Measurements from ENCODE around the gene IL12RB1. TPM values are rescaled to one million over a fixed set of nuclear protein-coding genes. Genes with fewer than 3 reads are reported as not detected.
A peak's percentile ranks its signal among the peaks of the same experiment; 100 is the strongest.

Gene IL12RB1
- total RNA-seq, 5 donors from 2014 or later (not counting 1 experiment from before 2014, with no cell fraction given), result 26.3 to 45.2 (median 39.3) TPM

DNA sequence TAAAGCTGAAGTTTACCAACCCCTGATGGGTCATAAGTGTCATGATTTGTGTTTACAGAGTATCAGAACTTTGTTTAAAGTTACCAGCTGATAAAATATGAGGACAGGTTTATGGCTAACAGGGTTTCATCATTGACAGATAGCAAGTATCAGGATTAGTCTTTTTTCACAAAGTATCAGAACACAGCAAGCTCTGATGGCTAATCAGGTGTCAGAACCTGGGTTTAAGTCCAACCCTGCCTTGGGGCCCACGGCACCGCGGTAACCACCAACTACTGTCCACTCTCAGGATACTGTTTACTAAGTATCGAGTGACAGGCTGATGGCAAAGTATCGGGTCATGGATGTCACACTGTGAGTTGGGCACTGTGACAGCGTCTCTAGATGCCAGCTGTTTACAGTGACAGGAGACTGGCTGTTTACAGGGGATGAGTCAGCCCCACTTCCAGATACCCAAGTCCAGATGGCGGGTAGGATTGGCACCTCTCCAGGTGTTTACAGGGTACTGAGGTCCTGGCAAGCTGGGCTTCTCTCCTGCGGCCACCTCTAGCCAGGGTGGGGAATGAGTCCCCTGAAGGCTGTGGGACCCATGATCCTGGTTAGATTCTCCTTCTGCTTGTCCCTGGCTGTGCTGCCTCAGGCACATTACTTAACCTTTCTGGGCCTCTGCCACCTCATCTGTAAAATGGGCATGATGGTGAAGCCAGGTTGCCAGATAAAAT, 57.0 kb downstream of the IL12RB1 start:
- POLR2A ChIA-PET, result no interaction called here
- CTCF ChIA-PET, result interaction anchor here in 1 of 2 donors (0.7 kb wide), 1 partner anchor 17 kb away, joined by 5 read pairs; no protein-coding TSS in a partner anchor
- no peak for DNase-seq
- Mint-ChIP-seq H3K27me3 (no peaks in the 10 kb centered on the region), H3K27ac (peak overlapping the region in 1 of 2 donors; percentile 11), H3K4me1 (peaks cover 21 to 33% (median 24%) of the 10 kb centered on the region in 3 donors), H3K36me3 (no peaks in the 10 kb centered on the region), H3K4me3 (no peak overlapping the region), H3K9me3 (no peaks in the 10 kb centered on the region)
- no peaks in the 10 kb centered on the region for H3K27me3 ChIP-seq (replicated peaks in 1 of 2; ENCODE audit: control insufficient read depth in 2 of 2, extremely low read depth in 1 of 2, insufficient read depth in 2 of 2, low read length in 1 of 2)
- ATAC-seq (replicated peaks in 1 of 4), result peak in 1 of 4 experiments; percentile 26
- H3K4me3 ChIP-seq (ENCODE audit: control insufficient read depth in 1 of 2, extremely low read depth in 1 of 2, low read length in 1 of 2), result no peak overlapping the region
- peaks cover 2 to 18% of the 10 kb centered on the region in 2 experiments for H3K4me1 ChIP-seq (ENCODE audit: control insufficient read depth in 1 of 2, extremely low read depth in 1 of 2, insufficient read depth in 2 of 2, low read length in 2 of 2)
- WGBS (ENCODE audit: insufficient coverage), result 91% methylated on average over 7 of the region's 8 CpGs
- H3K9me3 ChIP-seq, result no peaks in the 10 kb centered on the region
- no peaks in the 10 kb centered on the region for H3K36me3 ChIP-seq (ENCODE audit: control insufficient read depth in 2 of 2, extremely low read depth in 1 of 2, insufficient read depth in 1 of 2, low read length in 1 of 2)
- H3K27ac ChIP-seq (ENCODE audit: low read length), result no peak overlapping the region

DNA sequence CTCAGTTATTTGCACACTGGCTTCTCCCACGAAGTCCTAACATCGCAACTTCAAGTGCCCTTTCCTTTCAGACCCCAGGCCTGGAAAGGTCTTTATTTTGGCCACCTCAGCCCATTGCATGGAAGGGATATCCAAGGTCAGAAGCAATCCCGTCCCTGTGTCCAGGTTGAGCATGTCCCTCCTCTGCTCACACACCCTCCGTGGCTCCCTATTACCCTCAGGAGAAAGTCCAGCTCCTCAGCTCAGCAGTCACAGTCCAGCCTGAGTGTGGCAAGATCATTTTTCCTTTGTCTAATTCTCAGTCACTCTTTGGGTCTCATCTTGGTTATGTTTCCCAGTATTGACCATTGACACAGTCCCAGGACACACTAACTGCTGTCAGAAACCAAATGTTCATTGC, 59.6 kb downstream of the IL12RB1 start:
- Histone ChIP-seq H3K27me3 (replicated peaks in 1 of 2; ENCODE audit: control insufficient read depth in 2 of 2, extremely low read depth in 1 of 2, insufficient read depth in 2 of 2, low read length in 1 of 2) (no peaks in the 10 kb centered on the region), H3K4me1 (ENCODE audit: control insufficient read depth in 1 of 2, extremely low read depth in 1 of 2, insufficient read depth in 2 of 2, low read length in 2 of 2) (peaks cover 18 to 43% of the 10 kb centered on the region in 2 experiments), H3K27ac (ENCODE audit: low read length) (no peak overlapping the region), H3K9me3 (no peaks in the 10 kb centered on the region), H3K4me3 (ENCODE audit: control insufficient read depth in 1 of 2, extremely low read depth in 1 of 2, low read length in 1 of 2) (no peak overlapping the region), H3K36me3 (ENCODE audit: control insufficient read depth in 2 of 2, extremely low read depth in 1 of 2, insufficient read depth in 1 of 2, low read length in 1 of 2) (no peaks in the 10 kb centered on the region)
- peaks cover 40 to 54% (median 46%) of the 10 kb centered on the region in 3 donors for H3K4me1 Mint-ChIP-seq
- H3K27me3 Mint-ChIP-seq, result no peaks in the 10 kb centered on the region
- H3K27ac Mint-ChIP-seq, result peak overlapping the region; percentile 14 to 61
- ChIA-PET POLR2A (no interaction called here), CTCF (no interaction called here)
- H3K36me3 Mint-ChIP-seq, result no peaks in the 10 kb centered on the region
- WGBS (ENCODE audit: insufficient coverage), result 92% methylated on average over 4 of the region's 4 CpGs
- H3K4me3 Mint-ChIP-seq, result no peak overlapping the region
- DNase-seq (no peak), ATAC-seq (replicated peaks in 1 of 4) (no peak)
- no peaks in the 10 kb centered on the region for H3K9me3 Mint-ChIP-seq

GRCh38 chr19:18023622-18024251, 63.0 kb downstream of the IL12RB1 start:
- Mint-ChIP-seq H3K4me1 (peaks cover 62 to 63% (median 62%) of the 10 kb centered on the region in 3 donors), H3K27me3 (no peaks in the 10 kb centered on the region), H3K36me3 (no peaks in the 10 kb centered on the region), H3K4me3 (peak overlapping the region; percentile 10 to 65 (median 64)), H3K9me3 (no peaks in the 10 kb centered on the region), H3K27ac (peak overlapping the region; percentile 96 to 98)
- 20% methylated on average over 19 of the region's 23 CpGs for WGBS (ENCODE audit: insufficient coverage)
- Histone ChIP-seq H3K4me1 (ENCODE audit: control insufficient read depth in 1 of 2, extremely low read depth in 1 of 2, insufficient read depth in 2 of 2, low read length in 2 of 2) (peaks cover 27 to 60% of the 10 kb centered on the region in 2 experiments), H3K27ac (ENCODE audit: low read length) (peak overlapping the region; percentile 89), H3K36me3 (ENCODE audit: control insufficient read depth in 2 of 2, extremely low read depth in 1 of 2, insufficient read depth in 1 of 2, low read length in 1 of 2) (no peaks in the 10 kb centered on the region), H3K27me3 (replicated peaks in 1 of 2; ENCODE audit: control insufficient read depth in 2 of 2, extremely low read depth in 1 of 2, insufficient read depth in 2 of 2, low read length in 1 of 2) (no peaks in the 10 kb centered on the region), H3K4me3 (ENCODE audit: control insufficient read depth in 1 of 2, extremely low read depth in 1 of 2, low read length in 1 of 2) (peak overlapping the region; percentile 3 to 44), H3K9me3 (no peaks in the 10 kb centered on the region)
- DNase-seq, result peak; percentile 58 to 95 (median 87)
- CTCF ChIA-PET, result interaction anchor here in 1 of 2 donors (0.6 kb wide), 1 partner anchor 165 kb away, joined by 8 read pairs; no protein-coding TSS in a partner anchor
- POLR2A ChIA-PET, result interaction anchor here in 1 of 2 donors (0.5 to 1.3 kb wide), 4 partner anchors 11 to 131 kb away, joined by 3 to 8 read pairs (median 4); no protein-coding TSS in a partner anchor
- ATAC-seq (replicated peaks in 1 of 4), result peak; percentile 77 to 84 (median 80)

DNA sequence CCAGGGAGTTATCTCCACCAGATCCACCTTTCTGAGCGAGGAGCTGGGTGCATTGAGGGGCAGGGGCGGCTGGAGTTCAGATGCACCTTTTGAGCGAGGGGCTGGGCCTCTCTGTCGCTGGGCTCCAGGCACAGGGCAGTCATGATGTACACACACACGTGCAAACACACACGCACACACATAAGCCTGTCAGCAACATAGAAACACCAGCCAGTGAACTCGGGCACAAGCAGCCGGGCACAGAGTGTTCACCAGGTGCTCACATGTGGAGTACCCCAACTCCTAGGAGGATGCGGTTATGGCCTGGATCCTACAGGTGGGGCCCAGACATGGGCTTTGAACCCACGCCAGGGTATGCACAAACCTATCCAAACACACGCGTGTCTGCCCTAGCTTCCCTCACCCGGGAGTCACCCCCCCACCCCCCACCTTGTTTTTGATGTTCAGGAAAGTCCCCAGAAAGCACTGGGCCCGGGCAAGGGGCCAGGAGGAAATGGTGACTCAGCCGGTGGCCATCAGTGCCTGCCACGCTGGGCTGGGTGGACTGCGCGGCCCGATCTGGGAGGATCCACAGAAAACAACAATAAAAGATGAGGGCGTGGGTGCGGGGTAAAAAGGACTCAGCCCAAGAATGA, 65.5 kb downstream of the IL12RB1 start:
- Histone ChIP-seq H3K27me3 (replicated peaks in 1 of 2; ENCODE audit: control insufficient read depth in 2 of 2, extremely low read depth in 1 of 2, insufficient read depth in 2 of 2, low read length in 1 of 2) (no peaks in the 10 kb centered on the region), H3K27ac (ENCODE audit: low read length) (peak overlapping the region; percentile 83), H3K9me3 (no peaks in the 10 kb centered on the region), H3K4me3 (ENCODE audit: control insufficient read depth in 1 of 2, extremely low read depth in 1 of 2, low read length in 1 of 2) (no peak overlapping the region), H3K4me1 (ENCODE audit: control insufficient read depth in 1 of 2, extremely low read depth in 1 of 2, insufficient read depth in 2 of 2, low read length in 2 of 2) (peaks cover 35 to 75% of the 10 kb centered on the region in 2 experiments), H3K36me3 (ENCODE audit: control insufficient read depth in 2 of 2, extremely low read depth in 1 of 2, insufficient read depth in 1 of 2, low read length in 1 of 2) (no peaks in the 10 kb centered on the region)
- WGBS (ENCODE audit: insufficient coverage), result 15% methylated on average over 17 of the region's 21 CpGs
- POLR2A ChIA-PET, result interaction anchor here (0.6 to 0.7 kb wide), 3 partner anchors 10 to 32 kb away, joined by 3 to 7 read pairs (median 6); no protein-coding TSS in a partner anchor
- H3K4me3 Mint-ChIP-seq, result peak overlapping the region; percentile 28 to 64 (median 55)
- no peaks in the 10 kb centered on the region for H3K36me3 Mint-ChIP-seq
- H3K4me1 Mint-ChIP-seq, result peaks cover 71 to 78% (median 75%) of the 10 kb centered on the region in 3 donors
- H3K9me3 Mint-ChIP-seq, result no peaks in the 10 kb centered on the region
- CTCF ChIA-PET, result no interaction called here
- H3K27ac Mint-ChIP-seq, result peak overlapping the region; percentile 91 to 98
- H3K27me3 Mint-ChIP-seq, result no peaks in the 10 kb centered on the region
- DNase-seq, result peak in 34 of 35 experiments; percentile 41 to 90 (median 64)
- ATAC-seq (replicated peaks in 1 of 4), result peak; percentile 16 to 46 (median 44)

- ATAC-seq (replicated peaks in 1 of 4) (no peak), DNase-seq (peak in 1 of 35 experiments; percentile 16)
- ChIA-PET CTCF (no interaction called here), POLR2A (interaction anchor here (0.6 to 0.7 kb wide), 3 partner anchors 10 to 33 kb away, joined by 3 to 7 read pairs (median 6); no protein-coding TSS in a partner anchor)
- no peaks in the 10 kb centered on the region for H3K9me3 ChIP-seq
- H3K27ac ChIP-seq (ENCODE audit: low read length), result peak overlapping the region; percentile 83
- H3K36me3 ChIP-seq (ENCODE audit: control insufficient read depth in 2 of 2, extremely low read depth in 1 of 2, insufficient read depth in 1 of 2, low read length in 1 of 2), result peaks cover 0 to 2% of the 10 kb centered on the region in 2 donors
- Mint-ChIP-seq H3K9me3 (no peaks in the 10 kb centered on the region), H3K4me1 (peaks cover 74 to 81% (median 77%) of the 10 kb centered on the region in 3 donors), H3K4me3 (peak overlapping the region in 1 of 3 donors; percentile 64), H3K36me3 (peaks cover 3% of the 10 kb centered on the region), H3K27ac (peak overlapping the region; percentile 91 to 98), H3K27me3 (no peaks in the 10 kb centered on the region)
- no peak overlapping the region for H3K4me3 ChIP-seq (ENCODE audit: control insufficient read depth in 1 of 2, extremely low read depth in 1 of 2, low read length in 1 of 2)
- H3K27me3 ChIP-seq (replicated peaks in 1 of 2; ENCODE audit: control insufficient read depth in 2 of 2, extremely low read depth in 1 of 2, insufficient read depth in 2 of 2, low read length in 1 of 2), result no peaks in the 10 kb centered on the region
- WGBS (ENCODE audit: insufficient coverage), result 93% methylated on average over 5 of the region's 16 CpGs
- H3K4me1 ChIP-seq (ENCODE audit: control insufficient read depth in 1 of 2, extremely low read depth in 1 of 2, insufficient read depth in 2 of 2, low read length in 2 of 2), result peaks cover 40 to 80% of the 10 kb centered on the region in 2 experiments
Observed at GRCh38 chr19:18020212-18021085, 66.3 kb downstream of the IL12RB1 start.

All from T-cell (primary cell).